Measurements from ENCODE around the gene F10.

DNA sequence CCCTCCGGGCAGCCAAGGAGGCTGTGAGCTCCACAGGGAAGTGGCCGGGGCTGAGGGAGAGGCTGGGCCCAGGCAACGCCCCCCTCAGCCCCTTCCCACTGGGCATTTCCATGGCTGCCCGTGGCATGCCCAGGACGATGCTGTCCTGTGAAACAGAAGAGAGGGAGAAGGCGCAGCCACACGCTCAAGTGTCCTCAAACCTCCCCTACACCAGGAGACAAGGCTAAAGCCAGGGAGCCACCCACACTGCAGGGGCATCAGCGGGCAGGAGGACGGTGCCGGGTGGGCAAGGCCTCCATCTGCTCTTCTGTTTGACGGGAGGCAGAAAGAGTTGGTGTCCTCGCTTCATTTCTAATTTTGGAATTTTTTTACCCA, 21.6 kb downstream of the F10 start:
- no peak for TF ChIP-seq CTCF (conservative IDR thresholded peaks at IDR 0.05; ENCODE audit: low read depth, low read length)
- no peak for TF ChIP-seq EZH2 (IDR thresholded peaks at IDR 0.05; ENCODE audit: low read length, unreplicated experiment)
- TF ChIP-seq EZH2phosphoT487 (IDR thresholded peaks at IDR 0.05; ENCODE audit: borderline replicate concordance, low read length) = no peak

All from PC-3 (cell line).